ENCODE measurements around the gene SH2D2A.

- TF ChIP-seq, protein P1, sequence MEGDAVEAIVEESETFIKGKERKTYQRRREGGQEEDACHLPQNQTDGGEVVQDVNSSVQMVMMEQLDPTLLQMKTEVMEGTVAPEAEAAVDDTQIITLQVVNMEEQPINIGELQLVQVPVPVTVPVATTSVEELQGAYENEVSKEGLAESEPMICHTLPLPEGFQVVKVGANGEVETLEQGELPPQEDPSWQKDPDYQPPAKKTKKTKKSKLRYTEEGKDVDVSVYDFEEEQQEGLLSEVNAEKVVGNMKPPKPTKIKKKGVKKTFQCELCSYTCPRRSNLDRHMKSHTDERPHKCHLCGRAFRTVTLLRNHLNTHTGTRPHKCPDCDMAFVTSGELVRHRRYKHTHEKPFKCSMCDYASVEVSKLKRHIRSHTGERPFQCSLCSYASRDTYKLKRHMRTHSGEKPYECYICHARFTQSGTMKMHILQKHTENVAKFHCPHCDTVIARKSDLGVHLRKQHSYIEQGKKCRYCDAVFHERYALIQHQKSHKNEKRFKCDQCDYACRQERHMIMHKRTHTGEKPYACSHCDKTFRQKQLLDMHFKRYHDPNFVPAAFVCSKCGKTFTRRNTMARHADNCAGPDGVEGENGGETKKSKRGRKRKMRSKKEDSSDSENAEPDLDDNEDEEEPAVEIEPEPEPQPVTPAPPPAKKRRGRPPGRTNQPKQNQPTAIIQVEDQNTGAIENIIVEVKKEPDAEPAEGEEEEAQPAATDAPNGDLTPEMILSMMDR (conservative IDR thresholded peaks at IDR 0.05): no peak
- no peak for TF ChIP-seq ZFX (IDR thresholded peaks at IDR 0.05)
Measured at GRCh38 chr1:156788136-156788535, 28.5 kb downstream of the SH2D2A start.
